Measurements from ENCODE around the gene SPDYC. TPM values are rescaled to one million over a fixed set of nuclear protein-coding genes. Genes with fewer than 3 reads are reported as not detected.

SPDYC gene
- total and polyA plus RNA-seq, 2 of the 13 experiments (the other 11 are each of a cell fraction or from before 2014, with no cell fraction given) = 0.15 to 0.33 TPM

DNA sequence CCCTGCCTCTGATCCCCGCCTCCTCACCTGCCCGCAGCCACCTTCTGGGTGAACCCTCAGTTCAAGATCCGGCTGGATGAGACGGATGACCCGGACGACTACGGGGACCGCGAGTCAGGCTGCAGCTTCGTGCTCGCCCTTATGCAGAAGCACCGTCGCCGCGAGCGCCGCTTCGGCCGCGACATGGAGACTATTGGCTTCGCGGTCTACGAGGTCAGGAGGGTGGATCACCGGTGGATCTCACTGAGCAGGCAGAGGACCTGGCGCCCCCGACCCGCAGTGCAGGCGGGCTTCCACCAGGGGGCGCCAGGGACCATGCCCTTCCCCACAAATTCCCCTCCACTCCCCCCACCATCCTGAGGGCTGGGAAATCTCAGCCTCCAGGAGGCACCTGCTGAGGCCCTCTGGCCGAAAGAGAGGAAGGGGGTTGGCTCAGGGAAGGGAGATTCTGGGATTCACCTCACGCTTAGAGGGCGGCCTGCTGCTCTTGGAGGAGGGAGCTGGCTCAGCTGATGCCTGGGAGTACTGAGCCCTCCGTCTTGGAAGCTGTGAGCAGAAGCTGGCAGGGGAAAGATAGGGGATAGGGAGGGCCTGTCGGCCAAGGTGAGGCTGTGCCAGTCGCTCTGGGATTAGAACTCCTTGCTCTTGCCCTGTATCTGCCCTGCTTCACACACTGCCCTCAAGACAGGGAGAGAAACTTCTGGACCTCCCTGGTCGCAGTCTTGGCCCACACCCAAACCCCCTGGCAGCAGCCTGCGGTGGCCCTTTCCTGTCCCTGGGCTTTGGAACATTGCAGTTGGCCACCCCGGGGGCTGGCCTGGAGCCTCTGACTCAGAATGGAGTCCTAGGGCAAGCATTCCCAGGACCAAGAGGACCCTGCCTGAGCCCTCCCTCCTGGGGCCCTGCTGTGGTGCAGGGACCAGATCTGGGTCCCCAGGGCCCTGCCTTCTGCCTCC lies 34.9 kb downstream of the SPDYC start:
- ATAC-seq (peak; percentile 84), DNase-seq (ENCODE audit: low spot score) (peak; percentile 37), FAIRE-seq (no peak)
- Histone ChIP-seq H3K4me1 (ENCODE audit: insufficient read depth, low read length) (no peaks in the 10 kb centered on the region), H3K4me2 (ENCODE audit: low read depth, low read length) (no peak overlapping the region), H3K27me3 (ENCODE audit: control insufficient read depth in 1 of 2, insufficient read depth in 2 of 2, low read length in 2 of 2) (no peaks in the 10 kb centered on the region), H3K9me3 (ENCODE audit: low read length) (no peaks in the 10 kb centered on the region), H2AFZ (ENCODE audit: low read length) (no peak overlapping the region), H3K79me2 (ENCODE audit: insufficient read depth, low read length) (no peaks in the 10 kb centered on the region), H3K27ac (ENCODE audit: extremely low read length, insufficient read depth, low read length) (no peak overlapping the region), H3K36me3 (replicated peaks in 1 of 2; ENCODE audit: control insufficient read depth in 1 of 2, insufficient read depth in 2 of 2, low read length in 2 of 2) (peaks cover 23 to 40% of the 10 kb centered on the region in 2 experiments), H3K4me3 (replicated peaks in 1 of 3; ENCODE audit: insufficient read depth in 1 of 3, low read depth in 2 of 3, low read length in 3 of 3) (no peak overlapping the region), H3K9ac (ENCODE audit: insufficient read depth, low read depth, low read length) (no peak overlapping the region), H4K20me1 (ENCODE audit: insufficient read depth, low read length) (no peaks in the 10 kb centered on the region)
- 80% methylated on average over 32 of the region's 38 CpGs for WGBS (ENCODE audit: low lambda C conversion rate)
- no TSS peak for BruUV-seq (replicated peaks)
- POLR2A ChIA-PET = interaction anchor here (1.2 kb wide), 1 partner anchor 39 kb away, joined by 3 read pairs; no protein-coding TSS in a partner anchor
- in situ Hi-C loops (cut with HindIII; ENCODE audit: extremely low pct_ligation_motif_present, low pct_unique_long_range_greater_than_20kb) = no loop called here
- CTCF ChIA-PET (ENCODE audit: low intra/inter-chr PET ratio, low total read pairs) = interaction anchor here (0.8 to 1.8 kb wide), 6 partner anchors 21 to 124 kb away, joined by 3 to 7 read pairs (median 4); no protein-coding TSS in a partner anchor
- intact Hi-C loops (cut with micrococcal nuclease; ENCODE audit: unreplicated experiment) = loop anchor here (2.0 kb wide), 1 partner anchor 50 kb away; no protein-coding TSS in a partner anchor
- TF ChIP-seq, protein P1, sequence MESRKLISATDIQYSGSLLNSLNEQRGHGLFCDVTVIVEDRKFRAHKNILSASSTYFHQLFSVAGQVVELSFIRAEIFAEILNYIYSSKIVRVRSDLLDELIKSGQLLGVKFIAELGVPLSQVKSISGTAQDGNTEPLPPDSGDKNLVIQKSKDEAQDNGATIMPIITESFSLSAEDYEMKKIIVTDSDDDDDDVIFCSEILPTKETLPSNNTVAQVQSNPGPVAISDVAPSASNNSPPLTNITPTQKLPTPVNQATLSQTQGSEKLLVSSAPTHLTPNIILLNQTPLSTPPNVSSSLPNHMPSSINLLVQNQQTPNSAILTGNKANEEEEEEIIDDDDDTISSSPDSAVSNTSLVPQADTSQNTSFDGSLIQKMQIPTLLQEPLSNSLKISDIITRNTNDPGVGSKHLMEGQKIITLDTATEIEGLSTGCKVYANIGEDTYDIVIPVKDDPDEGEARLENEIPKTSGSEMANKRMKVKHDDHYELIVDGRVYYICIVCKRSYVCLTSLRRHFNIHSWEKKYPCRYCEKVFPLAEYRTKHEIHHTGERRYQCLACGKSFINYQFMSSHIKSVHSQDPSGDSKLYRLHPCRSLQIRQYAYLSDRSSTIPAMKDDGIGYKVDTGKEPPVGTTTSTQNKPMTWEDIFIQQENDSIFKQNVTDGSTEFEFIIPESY (CRISPR knock-in tag; IDR thresholded peaks at IDR 0.05) = peak; percentile 97
- TF ChIP-seq AGO2 (optimal IDR thresholded peaks at IDR 0.05; ENCODE audit: low read depth, low read length) (peak; percentile 79), ZNF781 (CRISPR knock-in tag; IDR thresholded peaks at IDR 0.05; ENCODE audit: borderline replicate concordance, not compliant biosample characterization) (no peak), MYNN (CRISPR knock-in tag; IDR thresholded peaks at IDR 0.05; ENCODE audit: low read depth) (no peak), MTA3 (CRISPR knock-in tag; IDR thresholded peaks at IDR 0.05) (no peak), SP140L (CRISPR knock-in tag; IDR thresholded peaks at IDR 0.05; ENCODE audit: borderline replicate concordance) (no peak), ATF7-NPFF (CRISPR knock-in tag; IDR thresholded peaks at IDR 0.05; ENCODE audit: low read depth) (no peak), RXRB (CRISPR knock-in tag; IDR thresholded peaks at IDR 0.05; ENCODE audit: borderline replicate concordance) (no peak)
- TF ChIP-seq, protein P2, sequence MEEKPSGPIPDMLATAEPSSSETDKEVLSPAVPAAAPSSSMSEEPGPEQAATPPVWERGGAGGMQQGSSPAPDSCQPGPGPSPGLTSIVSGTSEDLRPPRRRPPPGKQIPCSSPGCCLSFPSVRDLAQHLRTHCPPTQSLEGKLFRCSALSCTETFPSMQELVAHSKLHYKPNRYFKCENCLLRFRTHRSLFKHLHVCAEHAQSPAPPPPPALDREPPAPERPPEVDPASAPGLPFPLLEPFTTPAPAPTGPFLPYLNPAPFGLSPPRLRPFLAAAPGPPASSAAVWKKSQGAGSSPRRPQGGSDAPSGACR (CRISPR knock-in tag; IDR thresholded peaks at IDR 0.05) = no peak
- TF ChIP-seq, protein P3, sequence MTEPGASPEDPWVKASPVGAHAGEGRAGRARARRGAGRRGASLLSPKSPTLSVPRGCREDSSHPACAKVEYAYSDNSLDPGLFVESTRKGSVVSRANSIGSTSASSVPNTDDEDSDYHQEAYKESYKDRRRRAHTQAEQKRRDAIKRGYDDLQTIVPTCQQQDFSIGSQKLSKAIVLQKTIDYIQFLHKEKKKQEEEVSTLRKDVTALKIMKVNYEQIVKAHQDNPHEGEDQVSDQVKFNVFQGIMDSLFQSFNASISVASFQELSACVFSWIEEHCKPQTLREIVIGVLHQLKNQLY (CRISPR knock-in tag; IDR thresholded peaks at IDR 0.05) = no peak
- TF ChIP-seq, protein P4, sequence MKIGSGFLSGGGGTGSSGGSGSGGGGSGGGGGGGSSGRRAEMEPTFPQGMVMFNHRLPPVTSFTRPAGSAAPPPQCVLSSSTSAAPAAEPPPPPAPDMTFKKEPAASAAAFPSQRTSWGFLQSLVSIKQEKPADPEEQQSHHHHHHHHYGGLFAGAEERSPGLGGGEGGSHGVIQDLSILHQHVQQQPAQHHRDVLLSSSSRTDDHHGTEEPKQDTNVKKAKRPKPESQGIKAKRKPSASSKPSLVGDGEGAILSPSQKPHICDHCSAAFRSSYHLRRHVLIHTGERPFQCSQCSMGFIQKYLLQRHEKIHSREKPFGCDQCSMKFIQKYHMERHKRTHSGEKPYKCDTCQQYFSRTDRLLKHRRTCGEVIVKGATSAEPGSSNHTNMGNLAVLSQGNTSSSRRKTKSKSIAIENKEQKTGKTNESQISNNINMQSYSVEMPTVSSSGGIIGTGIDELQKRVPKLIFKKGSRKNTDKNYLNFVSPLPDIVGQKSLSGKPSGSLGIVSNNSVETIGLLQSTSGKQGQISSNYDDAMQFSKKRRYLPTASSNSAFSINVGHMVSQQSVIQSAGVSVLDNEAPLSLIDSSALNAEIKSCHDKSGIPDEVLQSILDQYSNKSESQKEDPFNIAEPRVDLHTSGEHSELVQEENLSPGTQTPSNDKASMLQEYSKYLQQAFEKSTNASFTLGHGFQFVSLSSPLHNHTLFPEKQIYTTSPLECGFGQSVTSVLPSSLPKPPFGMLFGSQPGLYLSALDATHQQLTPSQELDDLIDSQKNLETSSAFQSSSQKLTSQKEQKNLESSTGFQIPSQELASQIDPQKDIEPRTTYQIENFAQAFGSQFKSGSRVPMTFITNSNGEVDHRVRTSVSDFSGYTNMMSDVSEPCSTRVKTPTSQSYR (CRISPR knock-in tag; IDR thresholded peaks at IDR 0.05; ENCODE audit: borderline replicate concordance) = no peak
- TF ChIP-seq, protein P5, sequence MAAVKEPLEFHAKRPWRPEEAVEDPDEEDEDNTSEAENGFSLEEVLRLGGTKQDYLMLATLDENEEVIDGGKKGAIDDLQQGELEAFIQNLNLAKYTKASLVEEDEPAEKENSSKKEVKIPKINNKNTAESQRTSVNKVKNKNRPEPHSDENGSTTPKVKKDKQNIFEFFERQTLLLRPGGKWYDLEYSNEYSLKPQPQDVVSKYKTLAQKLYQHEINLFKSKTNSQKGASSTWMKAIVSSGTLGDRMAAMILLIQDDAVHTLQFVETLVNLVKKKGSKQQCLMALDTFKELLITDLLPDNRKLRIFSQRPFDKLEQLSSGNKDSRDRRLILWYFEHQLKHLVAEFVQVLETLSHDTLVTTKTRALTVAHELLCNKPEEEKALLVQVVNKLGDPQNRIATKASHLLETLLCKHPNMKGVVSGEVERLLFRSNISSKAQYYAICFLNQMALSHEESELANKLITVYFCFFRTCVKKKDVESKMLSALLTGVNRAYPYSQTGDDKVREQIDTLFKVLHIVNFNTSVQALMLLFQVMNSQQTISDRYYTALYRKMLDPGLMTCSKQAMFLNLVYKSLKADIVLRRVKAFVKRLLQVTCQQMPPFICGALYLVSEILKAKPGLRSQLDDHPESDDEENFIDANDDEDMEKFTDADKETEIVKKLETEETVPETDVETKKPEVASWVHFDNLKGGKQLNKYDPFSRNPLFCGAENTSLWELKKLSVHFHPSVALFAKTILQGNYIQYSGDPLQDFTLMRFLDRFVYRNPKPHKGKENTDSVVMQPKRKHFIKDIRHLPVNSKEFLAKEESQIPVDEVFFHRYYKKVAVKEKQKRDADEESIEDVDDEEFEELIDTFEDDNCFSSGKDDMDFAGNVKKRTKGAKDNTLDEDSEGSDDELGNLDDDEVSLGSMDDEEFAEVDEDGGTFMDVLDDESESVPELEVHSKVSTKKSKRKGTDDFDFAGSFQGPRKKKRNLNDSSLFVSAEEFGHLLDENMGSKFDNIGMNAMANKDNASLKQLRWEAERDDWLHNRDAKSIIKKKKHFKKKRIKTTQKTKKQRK (IDR thresholded peaks at IDR 0.05; ENCODE audit: low read length) = no peak

Measured in HepG2 (cell line).